GM12878 (cell line): ENCODE measurements around the gene ZBTB44. TPM values are rescaled to one million over a fixed set of nuclear protein-coding genes. Genes with fewer than 3 reads are reported as not detected.
A peak's percentile ranks its signal among the peaks of the same experiment; 100 is the strongest.

Experiments used
- BMI1 ChIP-seq: fragments of 450-650 bp; IDR thresholded peaks from 2 replicates; pipeline ENCODE4 v1.6.1; 2016; ENCODE audit warnings: mild to moderate bottlenecking, moderate library complexity, borderline replicate concordance
- EGR1 ChIP-seq, 2 experiments: IDR thresholded peaks; 1 replicate in 1 of 2; 2 replicates in 1 of 2; pipeline ENCODE4 v1.6.1; 2011 to 2012; ENCODE audit warnings: low read depth in 2 of 2, low read length in 2 of 2, borderline replicate concordance in 1 of 2, mild to moderate bottlenecking in 1 of 2, moderate library complexity in 1 of 2
- FOXM1 ChIP-seq: IDR thresholded peaks from 2 replicates; pipeline ENCODE4 v1.6.1; 2012; ENCODE audit warnings: low read depth, mild to moderate bottlenecking, inconsistent platforms, low read length, moderate library complexity
- IKZF1 ChIP-seq: fragments of 450-650 bp; conservative IDR thresholded peaks from 2 replicates; pipeline ENCODE4 v1.6.1; 2017; ENCODE audit warnings: antibody characterized with exemption, mild to moderate bottlenecking
- MEF2B ChIP-seq: fragments of 450-650 bp; IDR thresholded peaks from 2 replicates; pipeline ENCODE4 v1.6.1; 2018; ENCODE audit warnings: mild to moderate bottlenecking, moderate library complexity; ENCODE audit not compliant: partially characterized antibody, poor library complexity, severe bottlenecking
- NBN ChIP-seq: fragments of 450-650 bp; IDR thresholded peaks from 2 replicates; pipeline ENCODE4 v1.6.1; 2016
- NFYB ChIP-seq: IDR thresholded peaks from 2 replicates; pipeline ENCODE4 v1.6.1; 2011; ENCODE audit warnings: low read depth, mild to moderate bottlenecking, low read length, improper control_type of control experiment, moderate library complexity; ENCODE audit not compliant: insufficient read depth
- NRF1 ChIP-seq: conservative IDR thresholded peaks from 2 replicates; pipeline ENCODE4 v1.6.1; 2011; ENCODE audit warnings: mild to moderate bottlenecking, low read depth, low read length, improper control_type of control experiment
- SMARCA5 ChIP-seq: fragments of 450-650 bp; IDR thresholded peaks from 2 replicates; pipeline ENCODE4 v1.6.1; 2017; ENCODE audit warnings: mild to moderate bottlenecking
- SMC3 ChIP-seq: IDR thresholded peaks from 2 replicates; pipeline ENCODE4 v1.6.1; 2011; ENCODE audit warnings: low read length, improper control_type of control experiment, borderline replicate concordance
- polyA plus RNA-seq, 11 experiments: library from polyadenylated mRNA; depleted of rRNA in 4 of 11; unstranded in 6 of 11; stranded (reverse) in 5 of 11; fragments of >200 nt; fragmentation: Nextera tagmentation in 4 of 11; fragmentation: Illumina TruSeq in 1 of 11; extraction: Ambion mirVana in 4 of 11; extraction: Trizol in 1 of 11; gene quantifications; 1 replicate in 1 of 11; 2 replicates in 10 of 11; pipeline versions ENCODE4 v1.2.1 to v1.2.3, GENCODE V29; 2011 to 2016; ENCODE audit warnings: inconsistent platforms in 2 of 11, missing spikeins in 2 of 11, low read depth in 1 of 11
- total RNA-seq, 4 experiments: library from RNA; depleted of rRNA in 3 of 4; stranded (reverse); fragments of >200 nt in 3 of 4; fragmentation: Illumina TruSeq in 1 of 4; extraction: Trizol in 1 of 4; gene quantifications; 2 replicates each; pipeline versions ENCODE4 v1.2.1 to v1.2.3, GENCODE V29; 2013 to 2021
- TF ChIP-seq, protein P1 (sequence below): IDR thresholded peaks from 2 replicates; pipeline ENCODE4 v1.6.1; 2011; ENCODE audit warnings: borderline replicate concordance, low read depth, mild to moderate bottlenecking, moderate library complexity, mixed read lengths, low read length; ENCODE audit not compliant: insufficient read depth; ENCODE audit errors: extremely low read length

ZBTB44 gene
- total and polyA plus RNA-seq, 10 of the 15 experiments (the other 5 are each of a cell fraction or from before 2014, with no cell fraction given): 2.8 to 38.2 (median 12.2) TPM

DNA sequence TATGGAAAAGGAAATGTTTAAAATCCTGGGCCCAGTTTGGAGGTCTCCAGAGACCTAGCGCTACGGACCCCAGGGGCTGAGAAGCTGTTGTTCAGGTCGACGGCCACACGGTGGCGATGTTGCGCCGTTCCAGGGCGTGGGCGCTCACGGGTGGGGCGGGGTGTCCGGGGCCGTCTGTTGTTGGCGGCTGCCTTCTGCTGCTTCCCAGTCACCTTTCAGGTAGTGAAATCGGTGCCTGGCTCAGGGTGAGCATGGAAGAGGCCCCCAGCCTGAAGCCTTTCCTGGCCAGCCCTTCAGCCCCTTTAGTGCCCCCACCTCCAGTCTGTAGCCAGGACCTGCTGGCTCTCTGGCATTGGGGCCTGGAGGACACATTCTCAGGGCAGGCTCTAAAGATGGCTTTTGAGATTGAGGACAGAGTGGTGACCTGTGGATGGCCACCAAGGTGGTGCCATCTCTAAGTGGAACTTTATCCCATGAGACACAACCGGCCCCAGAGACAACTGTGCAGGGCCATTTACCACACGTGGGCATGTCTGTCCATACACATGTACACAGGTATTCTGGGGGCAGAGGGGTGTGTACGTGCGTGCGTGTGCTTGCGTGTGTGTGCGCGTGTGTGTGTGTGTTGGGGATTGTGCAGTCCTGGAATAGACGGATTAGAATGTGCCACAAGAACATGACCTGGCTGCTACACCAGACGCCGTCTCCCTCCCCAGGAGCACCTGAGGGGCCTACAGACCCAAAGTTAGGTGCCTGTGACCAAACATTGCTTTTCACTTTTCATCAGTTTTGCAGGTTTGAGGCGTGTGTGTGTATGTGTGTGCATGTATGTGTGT is 101.4 kb downstream of the ZBTB44 start (continued):
- TF ChIP-seq NFYB: no peak
- TF ChIP-seq, protein P1, sequence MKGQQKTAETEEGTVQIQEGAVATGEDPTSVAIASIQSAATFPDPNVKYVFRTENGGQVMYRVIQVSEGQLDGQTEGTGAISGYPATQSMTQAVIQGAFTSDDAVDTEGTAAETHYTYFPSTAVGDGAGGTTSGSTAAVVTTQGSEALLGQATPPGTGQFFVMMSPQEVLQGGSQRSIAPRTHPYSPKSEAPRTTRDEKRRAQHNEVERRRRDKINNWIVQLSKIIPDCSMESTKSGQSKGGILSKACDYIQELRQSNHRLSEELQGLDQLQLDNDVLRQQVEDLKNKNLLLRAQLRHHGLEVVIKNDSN: no peak
- TF ChIP-seq FOXM1: 0 out of 2 replicates have a peak, but pooled peaks have one; percentile 23
- 0 out of 2 replicates have a peak, but pooled peaks have one; percentile 25 for TF ChIP-seq IKZF1
- peak; percentile 96 for TF ChIP-seq SMC3
- peak; percentile 78; the same call in 1 of the 2 replicates for TF ChIP-seq SMARCA5
- TF ChIP-seq MEF2B: peak; percentile 57
- no peak for TF ChIP-seq NRF1
- TF ChIP-seq NBN: 0 out of 2 replicates have a peak, but pooled peaks have one; percentile 29
- no peak; a peak in 1 of 3 replicates for TF ChIP-seq EGR1 (IDR thresholded peaks at IDR 0.05; ENCODE audit: borderline replicate concordance in 1 of 2, low read depth in 2 of 2, low read length in 2 of 2)
- TF ChIP-seq BMI1: no peak
- TF ChIP-seq, all 136 proteins: peak for 12
